NK-92 treated with Interleukin-12 subunit alpha and Interleukin-12 subunit beta, amount 100 ng/mL, for 24 hours (cell line): Measurements from ENCODE around the gene ABI3.

Source experiments
- DNase-seq: peaks from one replicate; lab custom pipeline; 2025; lab: John Stamatoyannopoulos, UW

Gene ABI3

DNA sequence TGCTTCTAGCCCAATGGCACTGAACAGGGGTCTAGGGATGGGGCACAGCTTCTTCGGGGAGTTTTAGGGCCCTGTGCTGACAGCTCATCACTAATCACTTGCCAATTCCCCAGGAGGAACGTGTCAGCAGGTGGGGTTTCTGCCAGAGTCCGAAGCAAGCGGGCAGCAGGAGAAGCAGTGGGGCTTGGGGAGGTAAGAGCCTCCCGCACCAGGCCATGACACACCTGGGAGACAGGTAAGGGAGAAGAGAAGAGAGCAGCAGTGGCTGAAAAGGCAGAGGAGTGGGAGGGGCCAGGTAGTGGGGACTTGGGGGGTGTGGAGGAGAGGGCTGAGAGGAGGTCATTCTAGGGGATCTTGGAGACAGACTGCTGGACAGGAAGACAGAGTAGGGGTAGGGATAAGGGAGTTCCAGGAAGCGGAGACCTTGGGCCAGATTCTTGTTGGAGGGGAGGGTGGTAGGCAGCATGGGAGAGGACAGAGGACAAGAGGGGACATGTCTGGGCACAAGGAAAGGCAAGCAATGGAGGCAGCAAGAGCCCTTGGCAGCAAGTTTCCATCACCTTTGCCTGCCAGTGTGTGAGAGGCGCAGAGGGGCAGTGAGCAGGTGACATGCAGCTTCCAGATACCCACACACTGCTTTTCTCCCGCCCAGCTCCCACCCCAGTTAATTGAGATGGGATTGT lies 15.2 kb downstream of the ABI3 start:
- DNase-seq, result no peak

DNA sequence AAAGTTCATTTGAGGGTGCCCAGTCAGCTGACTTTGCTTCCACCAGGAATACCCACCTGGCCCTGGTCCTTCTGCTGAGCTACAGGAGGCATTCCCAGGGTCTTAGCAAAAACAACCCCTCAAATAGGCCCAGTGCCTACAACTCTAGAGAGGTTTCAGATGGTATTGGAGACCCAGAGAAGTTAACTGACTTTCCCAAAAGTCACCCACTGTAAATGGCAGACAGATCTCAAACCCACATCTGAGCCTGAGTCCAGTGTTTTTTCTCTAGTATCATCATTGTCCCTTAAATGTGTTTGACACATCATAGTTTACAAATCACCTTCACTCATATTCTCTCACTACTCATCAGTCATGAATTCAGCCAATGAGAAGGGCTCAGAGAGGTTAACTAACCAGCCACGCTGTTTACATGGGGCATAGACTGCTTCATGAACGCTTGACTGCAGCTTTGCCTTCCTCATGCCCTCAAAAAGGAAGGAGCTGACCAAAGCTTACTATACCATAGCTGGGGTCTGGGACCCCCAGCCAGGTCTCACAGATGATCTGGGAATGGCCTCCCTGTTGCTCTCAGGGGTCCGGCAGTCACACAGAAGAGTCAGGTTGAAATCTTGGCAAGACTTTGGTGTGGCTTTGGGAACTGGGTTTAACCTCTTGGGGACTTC lies 16.4 kb downstream of the ABI3 start:
- no peak for DNase-seq

DNA sequence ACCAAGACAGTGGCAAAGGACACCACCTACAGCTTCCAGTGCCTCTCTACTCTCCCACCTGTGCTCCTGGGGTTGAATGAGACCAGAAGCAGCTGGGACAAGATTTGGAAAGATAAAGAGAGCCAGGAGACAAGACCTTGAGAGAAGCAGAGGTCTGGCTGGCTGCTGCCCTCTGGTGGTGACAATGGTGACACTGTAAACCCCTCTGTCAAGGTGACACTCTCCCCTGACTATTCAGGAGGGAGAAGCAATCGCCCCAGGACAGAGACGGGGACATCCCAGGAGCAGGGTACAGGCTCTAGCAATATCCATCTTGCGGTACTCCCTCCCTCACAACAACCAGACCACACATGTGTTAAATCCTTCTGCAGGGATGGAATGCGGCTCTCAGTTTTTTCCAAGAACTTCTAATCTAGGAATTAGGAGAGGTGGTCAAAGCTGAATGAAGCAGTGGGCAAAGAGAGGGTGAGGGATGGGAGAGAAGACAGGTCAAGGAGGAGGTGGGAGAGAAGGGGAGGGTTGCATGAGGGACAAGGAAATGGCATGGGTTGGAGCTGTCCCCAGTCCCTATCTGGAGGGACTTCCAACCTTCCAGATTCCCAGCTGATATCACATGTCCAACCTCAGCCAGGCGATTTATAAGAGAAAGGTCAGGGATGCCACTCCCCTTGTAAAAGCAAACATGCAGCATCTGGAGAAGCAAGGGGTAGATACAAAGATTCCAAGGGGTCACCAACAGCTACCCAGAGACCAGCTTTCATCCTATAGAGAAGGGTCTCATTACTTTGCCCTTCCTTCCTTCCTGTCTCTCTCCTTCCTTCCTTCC lies 17.1 kb downstream of the ABI3 start:
- DNase-seq, result peak; percentile 47

DNA sequence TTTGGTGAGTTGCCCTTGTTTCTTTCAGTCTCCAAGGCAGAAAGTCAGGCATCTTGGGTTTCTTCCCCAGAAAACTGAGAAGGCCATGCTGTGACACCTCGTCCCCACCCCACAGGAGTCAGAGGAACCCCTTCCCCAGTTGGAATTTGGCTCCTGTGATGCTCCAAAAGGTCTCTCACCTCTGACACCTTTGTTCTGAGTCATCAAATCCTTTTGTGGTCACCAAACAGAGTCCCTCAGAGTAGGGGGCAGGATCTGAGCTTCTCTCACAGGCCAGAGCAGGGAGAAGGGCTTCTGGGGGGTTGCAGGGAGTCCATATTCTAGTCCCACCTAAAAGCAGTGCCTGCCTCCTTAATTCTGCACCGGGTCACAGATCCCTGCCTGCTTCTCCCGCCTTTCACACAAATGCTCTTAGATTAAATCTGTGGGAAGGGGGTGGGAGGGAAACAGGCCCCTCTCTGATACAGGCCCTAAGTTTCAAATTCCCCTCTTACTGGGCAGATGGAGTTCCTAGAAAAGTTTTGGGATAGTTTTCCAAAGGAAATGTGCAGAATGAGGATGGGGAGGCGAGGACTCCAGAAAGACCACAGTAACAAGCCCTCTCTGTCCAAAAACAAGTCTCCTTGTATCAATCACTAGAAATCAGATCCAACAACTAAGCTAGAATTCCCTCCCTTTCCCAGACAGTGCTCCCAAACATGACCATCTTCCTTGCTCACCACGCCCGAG lies 18.7 kb downstream of the ABI3 start:
- DNase-seq, result no peak

DNA sequence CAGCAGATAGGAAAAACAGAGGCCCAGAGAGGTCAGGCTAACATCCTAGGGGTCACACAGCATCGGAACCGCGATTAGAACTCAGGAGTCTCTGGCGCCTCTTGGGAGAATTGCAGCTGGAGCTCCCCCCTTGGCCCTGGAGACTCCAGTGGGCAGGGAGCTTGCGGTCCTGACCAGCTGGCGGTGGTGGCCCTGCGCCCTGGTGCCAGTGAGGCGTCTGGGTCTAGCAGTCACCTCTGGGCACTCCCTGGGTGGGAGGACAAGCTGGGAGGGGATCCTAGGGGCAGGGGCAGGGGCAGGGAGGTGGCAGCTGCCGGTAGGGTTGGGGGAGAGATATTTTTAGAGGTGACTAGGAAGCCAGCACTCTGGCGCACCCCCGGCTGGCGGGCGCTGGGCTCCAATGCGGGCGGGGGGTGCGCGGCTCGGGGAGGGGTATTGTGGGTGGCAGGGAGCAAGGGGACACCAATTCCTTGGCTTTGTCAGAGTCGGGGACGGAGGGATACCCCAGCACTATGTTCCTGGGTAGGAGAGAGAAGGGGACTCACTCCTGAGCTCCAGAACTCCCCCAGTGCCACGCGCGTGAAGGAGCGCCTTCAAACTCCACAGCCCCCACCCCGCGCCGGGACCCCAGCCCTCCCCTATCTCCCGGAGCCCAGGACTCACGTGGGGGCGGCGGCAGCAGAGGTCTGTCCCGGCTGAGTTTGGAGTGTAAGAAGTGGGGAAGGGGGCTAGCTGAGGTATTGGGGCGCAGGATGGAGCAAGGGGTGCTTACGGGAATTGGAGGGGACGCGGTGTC lies 19.5 kb downstream of the ABI3 start:
- no peak for DNase-seq

DNA sequence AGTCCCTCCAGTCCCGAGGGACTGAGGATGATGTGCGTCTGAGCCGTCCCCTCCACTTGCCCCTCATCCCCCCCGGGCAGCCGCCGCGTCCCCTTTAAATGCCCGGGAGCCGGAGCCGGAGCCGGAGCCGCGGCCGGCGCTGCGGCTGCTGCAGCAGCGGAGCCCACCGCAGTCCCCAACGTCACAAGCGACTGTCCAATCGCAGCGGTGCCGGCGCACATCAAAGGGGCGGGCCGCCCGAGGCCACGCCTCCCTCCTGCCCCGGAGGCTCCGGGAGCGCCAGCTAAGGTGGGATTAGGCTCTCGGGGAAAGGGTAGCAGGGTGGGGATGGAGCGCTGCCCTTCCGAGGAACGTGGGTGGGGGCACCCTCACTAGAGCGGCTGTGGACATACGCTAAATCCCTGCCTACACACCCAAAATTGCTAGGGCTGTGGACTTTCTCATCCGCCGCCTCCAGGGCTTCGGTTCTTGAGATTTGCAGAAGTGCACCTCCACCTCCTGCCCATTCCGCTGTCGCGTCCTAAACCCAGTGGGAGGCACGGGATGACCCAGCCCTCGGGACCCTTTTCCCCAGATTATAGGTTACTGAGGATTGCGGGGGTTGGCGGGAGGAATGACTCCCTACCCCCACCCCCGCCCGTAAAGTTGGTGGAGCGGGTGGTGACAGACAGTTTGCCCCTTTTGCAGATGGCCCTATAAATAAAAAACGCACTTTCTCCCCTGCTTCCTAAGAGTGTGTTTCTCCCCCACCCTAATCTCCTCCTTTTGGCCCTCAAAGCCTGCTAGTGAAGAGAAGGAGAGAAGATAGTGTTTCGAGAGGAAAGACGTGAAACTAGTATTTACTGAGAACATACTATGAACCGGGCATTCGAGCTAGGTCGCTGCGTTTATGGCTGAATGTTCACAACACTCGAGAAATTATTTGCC lies 20.4 kb downstream of the ABI3 start, which contains the start of gene PHOSPHO1:
Gene PHOSPHO1, minus strand, starts transcription at position 152 of the 927 bp plus-strand sequence. CDS start 4,096 bp downstream, outside the sequence.
- peak; percentile 41 for DNase-seq

DNA sequence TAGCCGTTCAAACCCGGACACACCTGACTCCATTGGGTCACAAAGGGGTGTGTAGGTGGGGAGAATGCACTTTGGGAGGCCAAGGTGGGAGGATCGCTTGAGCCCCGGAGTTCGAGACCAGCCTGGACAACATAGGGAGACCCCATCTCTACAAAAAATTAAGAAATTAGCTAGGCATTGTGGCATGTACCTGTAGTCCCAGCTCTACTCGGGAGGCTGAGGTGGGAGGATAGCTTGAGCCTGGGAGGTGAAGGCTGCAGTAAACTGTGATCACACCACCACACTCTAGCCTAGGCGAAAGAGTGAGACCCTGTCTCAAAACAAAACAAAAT lies 21.0 kb downstream of the ABI3 start:
- DNase-seq, result no peak

DNA sequence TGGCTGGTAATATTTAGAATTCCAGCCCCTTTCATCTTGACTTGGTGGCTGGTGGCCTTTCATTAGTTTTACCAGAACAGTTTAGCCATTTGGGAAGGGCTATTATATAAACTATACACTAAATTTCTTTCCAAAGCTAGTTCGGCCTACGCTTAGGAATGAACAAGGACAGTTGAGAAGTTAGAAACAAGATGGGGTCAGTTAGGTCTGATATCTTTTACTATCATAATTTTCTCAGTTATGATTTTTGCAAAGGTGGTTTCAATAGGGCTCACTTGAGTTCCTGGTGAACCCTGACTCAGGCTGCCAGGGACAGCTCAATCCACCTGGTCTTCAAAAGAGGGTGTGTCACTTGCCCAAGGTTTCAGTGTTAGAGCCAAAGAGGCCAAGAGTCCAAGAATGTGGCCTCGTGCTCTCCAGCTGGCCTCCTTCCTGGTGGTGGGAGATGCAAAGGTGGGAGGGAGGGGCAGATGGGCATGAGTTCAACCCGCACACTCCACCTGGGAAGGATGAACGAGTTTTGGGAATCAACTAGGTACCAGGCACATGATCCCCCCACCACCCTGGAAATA lies 24.1 kb downstream of the ABI3 start:
- no peak for DNase-seq

DNA sequence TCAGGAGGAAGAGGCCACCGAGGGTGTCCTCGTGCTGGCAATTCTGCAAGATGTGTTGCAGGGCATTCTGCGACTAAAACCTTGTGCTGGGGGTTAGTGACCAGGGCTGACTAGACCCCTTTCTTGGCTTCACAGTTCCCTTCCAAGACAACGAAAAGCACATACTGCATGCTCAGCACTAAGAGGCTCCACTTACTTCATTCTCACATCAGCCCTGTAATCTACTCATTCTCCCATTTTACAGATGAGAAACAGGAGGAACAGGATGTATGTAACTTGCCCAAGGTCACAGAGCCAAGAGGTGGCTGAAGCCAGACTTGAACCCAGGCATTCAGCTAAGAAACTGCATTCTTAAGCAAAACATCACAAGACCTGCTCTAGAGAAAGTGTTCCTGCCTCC lies 25.4 kb downstream of the ABI3 start:
- DNase-seq, result no peak

DNA sequence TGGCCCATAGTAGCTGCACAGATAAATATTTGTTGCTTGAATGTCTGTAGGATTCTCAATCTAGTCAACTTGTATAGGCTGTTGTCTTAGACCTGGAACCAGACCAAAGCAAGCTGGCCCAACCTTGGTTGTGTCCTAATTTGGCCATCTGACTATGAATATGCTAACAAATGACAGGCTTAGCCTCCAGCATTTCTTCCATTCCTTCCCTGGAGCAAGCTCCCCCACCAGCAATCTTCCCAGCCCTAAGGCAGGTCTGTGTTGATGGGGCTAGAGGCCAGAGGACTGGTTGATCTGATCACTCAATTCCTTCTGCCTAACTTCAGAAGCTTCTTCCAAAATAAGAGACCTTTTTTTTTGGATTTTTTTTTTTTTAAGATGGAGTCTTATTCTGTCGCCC lies 29.5 kb downstream of the ABI3 start:
- DNase-seq, result no peak

DNA sequence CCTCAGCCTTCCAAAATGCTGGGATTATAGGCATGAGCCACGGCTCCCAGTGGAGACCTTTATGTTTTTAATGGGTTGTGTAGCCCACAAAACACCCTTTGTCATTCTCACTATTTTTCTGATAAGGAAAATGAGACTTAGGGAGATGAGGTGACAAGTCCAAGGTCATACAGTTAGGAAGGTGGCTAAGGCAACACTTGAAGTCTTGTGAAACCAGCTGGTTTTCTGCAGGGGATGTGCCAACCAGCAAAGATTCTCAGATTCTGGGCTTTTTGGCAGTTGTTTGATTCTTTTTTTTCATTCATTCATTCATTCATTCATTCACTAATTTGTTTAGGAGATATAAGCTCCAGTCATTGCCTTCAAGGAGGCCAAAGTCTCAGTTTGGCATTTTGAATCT lies 30.1 kb downstream of the ABI3 start:
- DNase-seq, result no peak

DNA sequence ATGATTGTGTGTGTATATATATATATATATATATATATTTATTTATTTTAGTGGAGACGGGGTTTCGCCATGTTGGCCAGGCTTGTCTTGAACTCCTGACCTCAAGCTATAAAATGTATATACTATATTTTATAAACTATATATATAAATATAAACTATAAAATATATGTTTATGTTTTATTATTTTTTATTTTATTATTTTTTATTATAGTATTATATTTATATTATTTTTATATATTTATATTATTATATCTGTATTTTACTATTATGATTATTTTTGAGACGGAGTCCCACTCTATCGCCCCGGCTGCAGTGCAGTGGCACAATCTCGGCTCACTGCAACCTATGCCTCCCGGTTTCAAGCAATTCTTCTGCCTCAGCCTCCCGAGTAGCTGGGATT lies 30.5 kb downstream of the ABI3 start:
- DNase-seq, result no peak

DNA sequence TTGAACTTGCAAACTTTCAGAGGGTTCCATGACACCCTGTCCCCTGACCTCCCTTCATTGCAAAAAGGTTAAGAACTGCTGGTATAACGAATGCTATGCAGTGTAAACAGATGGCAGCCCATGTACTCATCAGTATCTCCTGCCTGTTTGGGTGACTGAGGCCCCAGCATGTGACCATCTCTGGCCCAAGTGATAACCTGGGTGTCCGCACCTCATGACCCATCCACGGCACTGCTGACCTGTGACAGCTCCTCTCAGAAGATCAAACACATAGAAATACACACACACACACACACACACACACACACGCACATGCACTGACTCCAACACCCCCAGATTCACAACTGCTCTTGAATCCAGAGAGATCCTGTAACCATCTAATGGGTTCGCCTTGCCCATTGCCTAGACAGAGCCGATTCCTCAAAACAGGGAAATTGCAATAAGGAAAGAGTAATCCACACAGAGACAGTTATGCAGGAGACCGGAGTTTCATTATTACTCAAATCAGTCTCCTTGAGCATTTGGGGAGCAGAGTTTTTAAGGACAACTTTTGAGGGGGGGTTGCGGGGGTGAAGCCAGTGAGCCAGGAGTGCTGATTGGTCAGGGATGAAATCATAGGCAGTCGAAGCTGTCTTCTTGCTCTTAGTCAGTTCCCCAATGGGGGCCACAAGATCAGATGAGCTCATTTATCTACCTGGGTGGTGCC lies 31.3 kb downstream of the ABI3 start:
- no peak for DNase-seq

DNA sequence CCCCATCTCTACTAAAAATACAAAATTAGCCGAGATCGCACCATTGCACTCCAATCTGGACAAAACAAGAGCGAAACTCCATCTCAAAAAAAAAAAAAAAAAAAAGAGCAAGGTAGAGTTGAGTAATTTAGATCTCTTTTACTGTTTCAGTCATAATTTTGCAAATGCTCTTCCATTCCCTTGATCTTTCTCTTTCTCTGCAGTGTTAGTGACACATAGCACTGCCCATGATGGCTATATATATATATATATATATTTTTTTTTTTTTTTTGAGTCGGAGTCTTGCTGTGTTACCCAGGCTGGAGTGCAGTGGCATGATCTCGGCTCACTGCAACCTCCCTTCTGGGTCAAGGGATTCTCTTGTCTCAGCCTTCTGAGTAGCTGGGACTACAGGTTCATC lies 32.3 kb downstream of the ABI3 start:
- no peak for DNase-seq

DNA sequence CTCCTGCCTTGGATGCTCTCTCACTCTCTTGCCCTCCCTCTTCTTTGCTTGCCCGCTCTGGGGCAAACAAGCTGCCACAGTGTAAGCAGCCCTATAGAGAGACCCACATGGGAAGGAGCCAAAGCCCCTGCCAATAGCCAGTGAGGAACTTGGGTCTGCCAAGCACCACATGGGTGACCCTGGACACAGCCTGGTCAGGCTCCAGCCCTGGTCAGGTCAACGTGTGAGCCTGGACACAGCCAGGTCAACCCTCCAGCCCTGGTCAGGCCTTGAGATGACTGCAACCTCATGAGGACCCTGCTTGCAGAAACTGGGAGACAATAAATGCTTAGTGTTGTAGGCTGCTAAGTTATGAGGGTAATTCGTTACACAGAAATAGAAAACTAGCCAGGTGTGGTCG lies 34.3 kb downstream of the ABI3 start:
- no peak for DNase-seq

DNA sequence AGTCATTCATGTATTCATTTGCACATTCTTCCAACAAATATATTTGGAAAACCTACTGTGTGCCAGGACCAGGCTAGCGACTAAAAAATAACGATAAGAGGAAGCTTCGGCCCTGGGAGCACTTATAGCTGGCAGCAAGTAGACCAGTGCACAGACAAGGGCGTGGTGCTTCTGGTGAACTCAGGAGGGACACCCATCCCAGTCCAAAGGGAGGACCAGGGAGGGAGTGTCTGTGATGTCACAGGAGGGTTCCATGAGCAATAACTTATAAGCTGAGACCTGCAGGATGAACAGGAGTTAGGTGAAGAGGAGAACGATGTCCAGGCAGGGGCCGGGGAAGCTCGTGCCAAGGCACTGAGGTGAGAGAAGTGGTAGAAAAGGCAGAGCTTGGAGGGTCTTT lies 37.4 kb downstream of the ABI3 start:
- no peak for DNase-seq

DNA sequence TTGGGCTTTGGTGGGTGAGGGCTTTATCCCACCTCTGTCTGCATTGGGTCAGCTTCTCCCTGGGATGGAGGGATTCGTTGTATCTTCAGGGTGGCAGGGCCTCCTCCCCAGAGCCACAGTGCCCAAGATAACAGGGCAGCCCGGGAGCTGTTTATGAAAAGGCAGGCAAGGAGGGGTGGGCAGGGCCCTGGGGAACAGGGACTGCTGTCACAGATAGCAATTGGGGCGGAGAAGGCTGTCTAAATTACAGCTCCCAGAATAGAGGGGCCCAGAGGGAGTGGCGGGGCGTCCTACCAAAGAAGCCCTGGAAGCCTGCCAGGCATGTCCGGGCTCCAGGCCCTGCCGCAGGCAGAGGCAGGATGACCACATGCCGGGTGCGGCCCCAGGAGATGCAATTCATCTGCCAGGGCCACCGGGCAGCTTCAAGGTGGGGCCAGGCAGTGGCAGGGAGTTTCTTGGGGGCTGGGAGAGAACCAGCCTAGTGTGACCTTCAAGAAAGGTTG lies 38.8 kb downstream of the ABI3 start:
- DNase-seq, result no peak

DNA sequence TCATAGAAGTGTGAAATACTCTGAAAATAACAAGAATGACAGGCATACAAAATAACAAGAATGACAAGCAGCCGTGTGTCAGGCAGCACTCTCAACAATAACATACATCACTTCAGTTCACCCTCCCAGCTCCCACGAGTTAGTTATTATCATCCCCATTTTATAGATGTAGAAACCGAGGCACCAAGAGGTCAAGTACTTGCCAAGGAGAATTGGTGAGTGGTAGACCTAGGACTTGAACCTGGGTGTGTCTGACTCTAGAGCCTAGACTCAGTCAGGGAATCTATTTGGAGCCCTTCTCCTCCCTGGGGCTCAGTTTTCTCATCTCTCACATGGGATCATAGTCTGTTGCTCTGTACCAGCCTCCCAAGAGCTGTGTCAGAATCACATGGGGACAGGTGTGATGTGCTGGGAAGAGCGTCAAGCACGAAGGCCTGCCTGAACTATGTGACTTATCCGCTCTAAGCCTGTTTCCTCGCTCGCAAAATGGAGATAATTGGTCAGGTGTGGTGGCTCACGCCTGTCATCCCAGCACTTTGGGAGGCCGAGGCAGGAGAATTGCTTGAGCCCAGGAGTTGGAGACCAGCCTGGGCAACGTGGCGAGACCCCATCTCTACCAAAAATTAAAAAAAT lies 39.5 kb downstream of the ABI3 start:
- no peak for DNase-seq

DNA sequence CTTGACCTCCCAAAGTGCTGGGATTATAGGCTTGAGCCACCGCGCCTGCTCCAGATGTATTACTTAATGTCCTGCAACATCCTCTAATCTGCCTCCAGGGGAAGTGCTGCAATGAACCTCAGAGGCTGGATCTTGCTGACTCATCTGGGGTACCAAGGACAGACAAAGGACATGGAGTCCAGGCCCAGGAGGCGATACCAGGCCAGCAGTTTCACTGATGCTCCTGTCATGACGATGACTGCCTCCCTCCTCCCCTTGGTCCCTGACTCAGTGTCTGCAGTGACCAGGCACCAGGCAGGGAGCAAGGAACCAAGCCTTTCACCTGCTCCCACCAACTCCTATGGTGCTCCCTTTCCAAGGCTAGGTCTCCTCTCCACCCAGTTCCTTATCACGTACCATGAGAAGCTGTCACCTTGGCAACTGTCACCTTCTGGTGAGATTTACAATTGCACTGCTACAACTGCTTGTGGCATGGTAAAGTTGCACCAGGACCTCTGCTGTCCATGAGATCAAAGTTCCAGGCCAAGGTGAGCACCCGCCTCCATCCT lies 41.7 kb downstream of the ABI3 start:
- no peak for DNase-seq
